G401 (cell line): ENCODE measurements around the gene MYL3. TPM values are rescaled to one million over a fixed set of nuclear protein-coding genes. Genes with fewer than 3 reads are reported as not detected.

ENCODE experiments used
- DNase-seq: peaks from one replicate; pipeline ENCODE4 v3.0.0-alpha.2; 2015; ENCODE audit warnings: low spot score
- in situ Hi-C: cut with HindIII; loops from 2 replicates; pipeline ENCODE4 v1.10.0; 2016; ENCODE audit warnings: low sequenced_read_pairs, mixed read lengths
- total RNA-seq: library from RNA; depleted of rRNA; stranded (reverse); fragments of >200 nt; shearing (Covaris generic); gene quantifications from 2 replicates; pipeline ENCODE4 v1.2.3, GENCODE V29; 2014

The MYL3 gene
- total RNA-seq, 1 experiment from 2014 or later = 7.4 TPM

DNA sequence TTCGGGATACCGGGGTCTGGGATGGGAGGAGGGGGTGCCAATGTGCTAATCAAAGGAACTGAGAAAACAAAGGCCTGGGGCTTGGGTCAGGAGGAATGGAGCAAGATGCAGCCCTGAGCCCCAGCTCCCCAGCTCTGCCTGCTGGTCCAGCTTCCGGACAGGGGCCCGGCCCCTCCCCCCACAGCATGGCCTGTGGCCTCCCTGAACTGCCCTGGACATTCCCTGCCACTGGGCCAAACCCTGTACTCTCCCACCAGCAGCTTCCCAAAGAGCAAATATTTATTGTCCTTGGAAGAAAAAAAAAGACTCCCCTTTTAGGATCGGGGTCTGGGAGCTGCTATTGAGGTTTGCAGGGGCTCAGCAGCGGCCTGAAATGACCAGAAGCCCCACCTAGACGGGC is 5.7 kb upstream of the MYL3 start:
- no peak for DNase-seq
- in situ Hi-C loops = no loop called here

DNA sequence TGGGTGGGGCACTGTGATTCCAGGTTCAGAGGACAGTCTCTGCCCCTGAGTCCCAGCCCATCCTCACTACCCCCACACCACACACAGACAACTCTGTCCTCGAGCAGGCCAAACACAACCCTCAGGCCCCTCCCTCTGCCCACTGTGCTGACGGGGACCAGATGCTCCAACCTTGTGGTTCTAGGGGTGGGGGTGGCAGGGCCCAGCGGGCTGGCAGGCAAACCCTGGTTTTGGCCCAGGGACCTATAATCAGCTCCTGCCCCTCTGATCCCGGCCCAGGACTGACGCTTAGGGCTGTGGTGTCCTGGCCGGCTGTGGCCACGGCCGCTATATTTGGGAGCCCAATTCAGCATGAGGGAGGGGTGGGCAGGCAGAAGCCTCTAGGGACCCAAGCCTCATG is 5.0 kb upstream of the MYL3 start:
- no peak for DNase-seq
- in situ Hi-C loops = no loop called here

- in situ Hi-C loops = no loop called here
- peak; percentile 67 for DNase-seq
Observed at GRCh38 chr3:46867550-46867898, 4.3 kb upstream of the MYL3 start.

DNA sequence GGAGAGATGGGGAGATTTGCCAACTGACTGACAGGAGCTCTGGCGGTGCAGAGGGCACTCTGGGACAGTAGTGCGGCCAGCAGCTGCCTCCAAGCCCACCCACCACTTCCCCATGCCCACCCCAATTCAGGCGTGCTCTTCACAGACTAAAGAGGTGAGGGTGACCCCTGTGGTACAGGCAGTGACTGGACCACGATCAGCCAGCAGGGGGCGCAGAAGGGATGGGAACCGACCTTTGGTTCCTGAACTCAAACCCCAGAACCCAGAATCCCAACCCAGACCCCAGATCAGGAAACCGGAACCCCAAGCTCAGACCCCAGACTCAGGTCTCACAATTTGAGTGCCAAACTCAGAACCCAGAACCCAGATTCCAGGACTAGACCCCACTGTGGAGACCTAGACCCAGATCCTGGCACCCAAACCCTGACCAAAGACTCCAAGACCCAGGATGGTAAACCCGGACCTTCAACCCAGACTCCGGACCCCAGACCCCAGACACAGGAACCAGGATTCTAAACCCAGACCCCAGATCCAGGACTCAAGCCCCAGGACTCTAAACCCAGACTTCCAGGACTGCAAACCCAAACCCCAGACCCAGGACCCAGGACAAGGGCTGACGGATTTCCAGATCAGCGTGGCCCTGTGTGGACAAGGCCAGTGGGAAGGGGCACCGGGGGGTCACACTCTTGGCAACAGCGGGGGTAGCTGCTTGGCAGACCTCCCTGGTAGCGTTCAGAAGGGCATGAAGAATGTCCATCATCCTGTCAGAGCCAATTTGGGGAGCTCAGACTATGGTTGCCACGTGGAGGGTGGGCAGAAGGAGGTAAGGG is 3.7 kb upstream of the MYL3 start:
- in situ Hi-C loops = no loop called here
- peak; percentile 72 for DNase-seq

DNA sequence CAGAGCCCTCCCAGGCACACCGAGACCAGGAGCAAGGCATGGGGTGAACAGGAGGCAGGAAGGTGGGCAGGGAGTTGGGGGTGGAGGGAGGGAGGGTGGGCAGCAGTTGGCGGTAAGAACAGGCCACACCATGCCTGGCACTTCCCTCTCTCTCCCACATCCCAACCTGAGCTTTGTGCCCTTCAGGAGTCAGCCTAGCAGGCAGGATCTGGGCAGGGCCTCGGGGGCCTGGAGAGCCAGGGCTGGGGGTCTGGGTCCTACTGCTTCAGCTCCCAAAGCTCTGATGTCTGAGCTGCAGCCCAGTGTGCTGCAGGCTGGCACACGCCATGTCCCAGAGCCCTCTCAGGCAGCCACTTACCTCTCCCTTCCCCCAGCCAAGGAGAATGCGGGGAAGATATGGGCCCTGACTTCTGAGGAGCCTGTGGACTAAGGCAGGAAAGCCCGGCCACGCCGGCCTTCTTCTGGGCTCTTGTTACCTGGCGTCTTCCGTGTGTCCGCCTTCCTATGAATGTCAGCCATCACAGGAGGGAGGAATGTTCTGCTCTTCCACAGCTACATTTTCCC is 2.9 kb upstream of the MYL3 start:
- DNase-seq = no peak
- in situ Hi-C loops = no loop called here

- no peak for DNase-seq
- in situ Hi-C loops = no loop called here
Observed at GRCh38 chr3:46865546-46865945, 2.3 kb upstream of the MYL3 start.

DNA sequence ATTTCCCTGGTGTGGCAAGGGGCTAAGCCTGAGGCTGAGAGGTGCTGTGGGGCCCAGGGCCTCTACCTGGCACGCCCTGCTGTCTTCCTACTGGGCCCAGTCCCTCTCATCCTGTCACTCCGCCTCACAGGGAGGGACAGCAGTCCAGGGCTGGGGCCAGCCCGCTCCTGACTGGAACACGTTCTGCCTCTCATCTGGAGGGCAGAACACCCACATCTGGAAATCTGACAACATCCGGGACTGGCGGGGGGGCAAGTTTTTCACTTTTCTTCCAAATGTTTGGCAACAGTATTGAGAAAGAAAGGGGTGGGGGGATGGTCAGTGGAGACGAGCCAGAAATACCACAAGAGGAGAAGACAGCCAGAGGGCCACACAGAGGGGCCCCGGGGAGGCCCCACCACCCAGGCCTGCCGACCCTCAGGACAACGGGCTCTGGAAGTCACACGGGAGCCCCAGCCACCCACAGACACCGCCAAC is 1.8 kb upstream of the MYL3 start:
- in situ Hi-C loops = no loop called here
- no peak for DNase-seq

- no peak for DNase-seq
- in situ Hi-C loops = no loop called here
Observed at GRCh38 chr3:46864061-46864881, 1.0 kb upstream of the MYL3 start.

- in situ Hi-C loops = no loop called here
- no peak for DNase-seq
Observed at GRCh38 chr3:46862369-46863025, 747 bp downstream of the MYL3 start.

DNA sequence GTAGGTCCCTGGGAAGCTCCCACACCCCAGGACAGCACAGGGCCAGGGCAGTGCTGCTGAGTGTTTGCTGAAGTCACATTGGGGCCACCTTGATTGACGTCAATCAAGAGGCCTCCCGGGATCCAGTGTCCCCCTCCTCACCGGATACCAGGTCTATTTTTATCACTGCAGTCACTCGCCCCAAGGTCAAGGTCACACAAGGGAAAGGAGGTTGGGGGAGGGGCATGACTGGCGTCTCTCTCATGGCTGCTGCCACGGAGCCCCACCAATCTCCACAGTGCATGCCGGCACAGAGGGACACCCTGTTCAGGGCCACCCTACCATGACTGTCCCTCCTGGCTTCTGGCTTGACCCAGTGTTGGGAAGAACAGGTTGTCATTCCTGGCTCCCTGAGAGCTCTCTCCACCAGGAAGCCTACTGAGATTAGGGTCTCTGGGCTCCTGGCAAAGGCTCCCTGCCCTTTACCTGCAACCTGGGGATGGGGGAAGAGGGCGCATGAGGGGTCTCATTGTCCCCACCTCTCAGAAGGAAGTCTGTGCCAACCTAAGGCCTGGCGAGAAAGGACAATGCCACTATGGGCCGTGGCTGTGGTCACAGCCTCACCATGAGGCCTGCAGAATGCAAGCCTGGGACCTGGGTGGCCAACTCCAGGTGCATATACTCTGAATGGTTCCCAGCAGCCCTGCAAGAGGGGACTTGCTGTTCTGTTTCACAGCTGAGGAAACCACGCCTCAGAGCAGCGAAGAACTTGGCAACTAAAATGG is 1.5 kb downstream of the MYL3 start:
- DNase-seq = no peak
- in situ Hi-C loops = no loop called here

DNA sequence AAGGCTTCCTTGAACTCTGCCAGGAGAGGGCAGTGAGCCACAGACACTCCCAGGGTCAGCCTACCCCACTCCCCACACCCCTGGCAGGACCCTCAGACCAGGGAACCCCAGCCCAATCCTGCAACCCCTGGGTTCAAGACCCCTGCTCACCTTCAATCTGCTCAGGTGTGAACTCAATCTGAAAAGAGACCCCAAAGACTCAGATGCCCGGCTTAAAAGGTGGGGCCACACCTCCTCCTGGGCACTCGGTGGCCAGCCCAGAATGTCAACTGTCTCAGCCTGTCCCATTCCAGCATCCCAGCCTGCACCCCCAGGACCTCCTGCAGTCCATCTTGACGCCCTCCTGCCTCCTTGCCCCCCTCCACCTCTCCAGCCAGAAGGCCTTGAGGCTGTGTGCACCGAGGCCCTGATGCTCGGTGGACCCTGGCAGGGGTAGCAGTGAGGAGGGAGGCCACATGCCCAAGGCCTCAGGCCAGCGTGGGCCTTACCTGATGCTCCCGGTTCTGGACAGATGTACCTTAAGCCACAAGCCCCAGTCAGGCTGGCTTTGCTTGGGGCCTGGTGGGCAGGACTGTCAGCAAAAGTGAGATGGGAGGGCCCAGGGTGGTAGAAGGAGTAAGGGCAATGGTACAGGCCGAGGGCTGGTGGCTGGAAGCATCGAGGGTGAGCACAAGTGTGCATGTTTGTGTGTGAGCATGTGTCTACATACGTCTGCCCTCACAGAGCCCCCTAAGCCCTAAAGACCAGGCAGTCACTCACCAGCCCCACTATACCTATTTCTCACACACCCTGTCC is 2.2 kb downstream of the MYL3 start:
- no peak for DNase-seq
- in situ Hi-C loops = no loop called here

- no peak for DNase-seq
- in situ Hi-C loops = no loop called here
Observed at GRCh38 chr3:46860017-46860809, 3.0 kb downstream of the MYL3 start.

DNA sequence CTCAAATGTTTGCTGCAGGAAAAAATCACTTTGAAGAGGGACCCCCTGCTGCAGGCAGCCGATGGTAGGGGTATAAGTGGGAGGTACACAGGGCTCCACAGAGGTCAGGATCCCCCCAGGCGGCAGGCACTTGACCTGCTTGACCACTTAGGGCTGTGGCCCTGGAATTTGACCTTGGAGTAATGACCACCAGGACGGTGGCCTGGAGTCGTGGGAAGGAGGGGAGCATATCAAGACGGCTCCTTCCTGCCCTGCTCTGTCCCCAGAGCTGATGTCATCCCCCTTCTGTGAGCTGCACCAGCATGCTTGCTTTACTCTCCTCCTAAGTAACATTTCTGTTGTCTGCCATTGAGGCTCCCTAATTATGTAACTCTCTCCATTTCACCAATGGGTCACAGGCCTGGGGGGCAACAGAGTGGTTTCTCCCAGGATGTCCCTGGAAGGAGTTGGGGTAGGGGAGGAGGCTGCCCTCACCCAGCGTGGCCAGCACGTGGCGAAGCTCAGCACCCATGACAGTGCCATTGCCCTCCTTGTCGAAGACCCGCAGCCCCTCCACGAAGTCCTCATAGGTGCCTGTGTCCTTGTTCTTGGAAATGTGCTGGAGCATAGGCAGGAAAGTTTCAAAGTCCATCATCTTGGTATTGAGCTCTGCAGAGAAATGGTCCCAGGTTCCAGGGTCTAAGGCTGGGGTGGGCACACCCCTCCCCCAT is 4.1 kb downstream of the MYL3 start:
- no peak for DNase-seq
- in situ Hi-C loops = no loop called here

DNA sequence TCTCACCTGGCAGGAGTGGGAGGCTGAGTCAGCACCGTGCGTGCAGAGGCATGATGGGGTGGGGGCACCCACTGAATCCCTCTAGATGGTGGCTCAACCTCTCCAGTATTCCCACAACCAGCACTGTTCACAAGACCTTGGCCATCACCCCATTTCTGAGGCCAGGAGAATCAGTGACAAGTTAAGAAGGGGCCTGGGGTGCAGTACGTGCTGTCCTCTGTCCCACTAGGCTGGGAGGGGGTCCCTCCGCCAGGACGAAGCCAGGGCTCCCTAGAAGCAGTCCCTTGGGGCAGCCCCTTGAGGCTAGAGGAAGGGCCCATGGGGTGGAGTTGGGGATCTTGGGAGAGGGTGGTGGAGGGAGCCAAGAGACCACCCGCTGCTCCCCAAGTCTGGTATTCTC is 4.8 kb downstream of the MYL3 start:
- DNase-seq = no peak
- in situ Hi-C loops = no loop called here

DNA sequence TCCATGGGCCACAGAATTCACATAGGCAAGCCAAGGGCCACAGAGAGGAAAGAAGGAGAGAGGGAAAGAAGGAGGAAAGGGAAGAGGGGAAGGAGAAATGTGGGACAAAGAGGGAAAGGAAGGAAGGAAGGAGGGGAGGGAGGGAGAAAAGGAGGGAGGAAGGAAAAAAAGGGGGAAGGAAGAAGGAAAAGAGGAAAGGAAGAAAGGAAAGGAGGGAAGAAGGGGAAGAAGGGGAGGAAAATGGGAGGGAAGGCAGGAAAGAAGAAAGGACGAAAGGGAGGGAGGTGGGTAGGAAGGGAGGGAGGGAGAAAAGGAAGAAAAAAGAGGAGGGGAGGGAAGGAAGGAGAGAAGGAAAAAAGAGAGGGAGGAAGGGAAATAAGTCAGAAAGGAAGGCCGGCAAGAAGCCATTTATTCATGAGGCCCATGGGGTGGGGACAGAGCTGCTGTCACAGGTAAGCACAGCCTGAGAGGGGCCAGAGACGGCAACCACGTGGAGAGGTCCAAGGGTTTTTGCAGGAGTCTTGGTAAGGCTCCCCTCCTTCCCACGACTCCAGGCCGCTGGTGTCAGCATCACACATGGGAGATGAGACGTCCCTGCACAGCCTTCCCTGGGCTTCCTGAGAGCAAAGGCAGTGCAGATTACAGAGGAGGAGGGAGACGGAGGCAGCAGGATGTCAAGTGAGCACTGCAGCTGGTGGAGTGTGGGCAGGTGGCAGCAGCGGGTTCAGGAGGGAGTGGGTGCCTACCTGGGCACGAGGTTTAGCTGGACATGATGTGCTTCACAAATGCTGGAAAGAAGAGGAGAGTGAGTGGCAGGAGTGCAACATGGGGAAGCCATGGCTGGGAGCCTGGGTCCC is 5.5 kb downstream of the MYL3 start:
- in situ Hi-C loops = no loop called here
- DNase-seq = no peak
